Measurements from ENCODE around the gene HTT.

The HTT gene

DNA sequence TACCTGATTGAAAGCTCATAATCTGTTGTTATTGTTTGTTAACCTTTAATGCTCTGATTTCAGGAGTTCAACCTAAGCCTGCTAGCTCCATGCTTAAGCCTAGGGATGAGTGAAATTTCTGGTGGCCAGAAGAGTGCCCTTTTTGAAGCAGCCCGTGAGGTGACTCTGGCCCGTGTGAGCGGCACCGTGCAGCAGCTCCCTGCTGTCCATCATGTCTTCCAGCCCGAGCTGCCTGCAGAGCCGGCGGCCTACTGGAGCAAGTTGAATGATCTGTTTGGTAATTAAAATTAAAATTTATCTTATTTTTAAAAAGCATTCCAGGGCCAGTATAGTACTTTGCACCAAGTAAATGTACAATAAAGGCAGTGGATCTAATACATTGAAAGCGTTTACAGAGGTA, 137.4 kb downstream of the HTT start:
- TF ChIP-seq, protein P1, sequence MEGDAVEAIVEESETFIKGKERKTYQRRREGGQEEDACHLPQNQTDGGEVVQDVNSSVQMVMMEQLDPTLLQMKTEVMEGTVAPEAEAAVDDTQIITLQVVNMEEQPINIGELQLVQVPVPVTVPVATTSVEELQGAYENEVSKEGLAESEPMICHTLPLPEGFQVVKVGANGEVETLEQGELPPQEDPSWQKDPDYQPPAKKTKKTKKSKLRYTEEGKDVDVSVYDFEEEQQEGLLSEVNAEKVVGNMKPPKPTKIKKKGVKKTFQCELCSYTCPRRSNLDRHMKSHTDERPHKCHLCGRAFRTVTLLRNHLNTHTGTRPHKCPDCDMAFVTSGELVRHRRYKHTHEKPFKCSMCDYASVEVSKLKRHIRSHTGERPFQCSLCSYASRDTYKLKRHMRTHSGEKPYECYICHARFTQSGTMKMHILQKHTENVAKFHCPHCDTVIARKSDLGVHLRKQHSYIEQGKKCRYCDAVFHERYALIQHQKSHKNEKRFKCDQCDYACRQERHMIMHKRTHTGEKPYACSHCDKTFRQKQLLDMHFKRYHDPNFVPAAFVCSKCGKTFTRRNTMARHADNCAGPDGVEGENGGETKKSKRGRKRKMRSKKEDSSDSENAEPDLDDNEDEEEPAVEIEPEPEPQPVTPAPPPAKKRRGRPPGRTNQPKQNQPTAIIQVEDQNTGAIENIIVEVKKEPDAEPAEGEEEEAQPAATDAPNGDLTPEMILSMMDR (IDR thresholded peaks at IDR 0.05; ENCODE audit: low read depth, low read length), result no peak

DNA sequence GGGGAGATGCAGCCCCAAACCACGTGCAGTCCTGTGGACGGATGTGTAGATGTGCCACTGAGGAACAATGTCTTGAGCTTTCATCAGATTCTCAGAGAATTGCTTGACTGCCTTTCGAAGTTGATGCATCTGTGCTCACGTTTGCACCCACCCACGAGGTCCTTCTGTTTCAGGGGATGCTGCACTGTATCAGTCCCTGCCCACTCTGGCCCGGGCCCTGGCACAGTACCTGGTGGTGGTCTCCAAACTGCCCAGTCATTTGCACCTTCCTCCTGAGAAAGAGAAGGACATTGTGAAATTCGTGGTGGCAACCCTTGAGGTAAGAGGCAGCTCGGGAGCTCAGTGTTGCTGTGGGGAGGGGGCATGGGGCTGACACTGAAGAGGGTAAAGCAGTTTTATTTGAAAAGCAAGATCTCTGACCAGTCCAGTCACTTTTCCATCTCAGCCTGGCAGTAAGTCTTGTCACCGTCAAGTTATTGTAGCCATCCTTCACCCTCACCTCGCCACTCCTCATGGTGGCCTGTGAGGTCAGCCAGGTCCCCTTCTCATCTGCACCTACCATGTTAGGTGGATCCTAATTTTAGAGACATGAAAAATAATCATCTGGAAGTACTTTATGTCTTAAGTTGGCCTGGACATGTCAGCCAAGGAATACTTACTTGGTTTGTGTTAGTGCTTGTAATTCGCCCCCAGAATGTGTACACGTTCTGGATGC, 138.1 kb downstream of the HTT start:
- no peak overlapping the region for H3K4me3 ChIP-seq (ENCODE audit: low read depth, low read length)
- TF ChIP-seq, protein P1 (IDR thresholded peaks at IDR 0.05; ENCODE audit: low read depth, low read length), result no peak

More for the DNA sequence above, 137.4 kb downstream of the HTT start:
- no peak overlapping the region for H3K4me3 ChIP-seq (ENCODE audit: low read depth, low read length)

DNA sequence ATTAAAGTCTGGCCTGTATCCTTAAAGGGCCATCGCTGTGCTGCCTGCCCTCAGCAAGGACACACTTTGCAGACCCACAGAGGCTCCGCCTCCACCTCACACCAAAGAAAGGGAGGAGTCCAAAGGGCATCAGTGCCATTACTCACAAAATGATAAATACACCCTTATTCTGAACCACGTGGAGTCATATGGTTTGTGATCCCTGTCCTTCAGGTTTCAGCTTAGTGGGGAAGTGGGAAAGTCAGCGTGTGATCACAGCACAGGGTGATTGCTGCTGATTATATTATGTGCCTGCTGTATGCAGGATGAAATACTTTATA, 138.6 kb downstream of the HTT start:
- H3K4me3 ChIP-seq (ENCODE audit: low read depth, low read length), result no peak overlapping the region
- TF ChIP-seq, protein P1 (IDR thresholded peaks at IDR 0.05; ENCODE audit: low read depth, low read length), result no peak

DNA sequence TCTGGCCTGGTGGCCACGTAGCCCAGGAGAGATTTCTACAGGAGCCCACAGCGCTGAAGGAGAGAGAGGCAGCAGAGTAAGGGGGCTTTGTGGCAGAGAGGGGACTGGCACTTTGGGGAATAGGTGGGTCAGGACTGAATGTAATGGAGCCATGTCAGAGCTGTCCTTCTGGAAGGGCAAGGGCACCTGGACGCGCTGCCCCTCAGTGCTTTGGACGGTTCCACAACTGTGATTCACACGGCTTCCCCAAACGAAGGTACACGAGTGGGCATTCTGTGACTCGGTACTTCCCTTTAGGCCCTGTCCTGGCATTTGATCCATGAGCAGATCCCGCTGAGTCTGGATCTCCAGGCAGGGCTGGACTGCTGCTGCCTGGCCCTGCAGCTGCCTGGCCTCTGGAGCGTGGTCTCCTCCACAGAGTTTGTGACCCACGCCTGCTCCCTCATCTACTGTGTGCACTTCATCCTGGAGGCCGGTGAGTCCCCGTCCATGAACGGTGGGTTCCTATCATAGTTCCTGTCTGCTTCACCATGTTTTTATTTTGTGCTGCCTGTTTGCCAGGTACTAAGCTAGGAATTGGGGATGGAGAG, 139.3 kb downstream of the HTT start:
- TF ChIP-seq, protein P1 (IDR thresholded peaks at IDR 0.05; ENCODE audit: low read depth, low read length), result no peak
- no peak overlapping the region for H3K4me3 ChIP-seq (ENCODE audit: low read depth, low read length)

DNA sequence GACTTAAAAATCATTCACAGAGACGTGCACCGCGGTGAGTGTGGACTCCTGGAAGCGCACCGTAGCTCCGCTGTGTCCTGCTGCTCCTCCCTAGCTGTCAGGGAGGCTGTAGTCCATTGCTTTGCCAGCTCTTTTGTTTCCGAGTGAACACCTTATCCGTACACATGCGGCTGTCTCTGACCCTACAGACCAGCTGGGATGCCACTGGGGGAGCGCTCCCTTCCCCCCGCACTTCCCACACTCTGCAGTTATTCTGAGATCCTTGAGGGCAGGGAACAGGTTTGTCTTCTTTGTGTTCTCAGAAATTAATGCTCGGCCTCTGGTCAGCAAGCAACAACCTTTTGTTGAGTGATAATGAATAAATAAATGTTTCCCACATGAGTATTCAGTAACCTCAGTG, 140.8 kb downstream of the HTT start:
- TF ChIP-seq, protein P1 (IDR thresholded peaks at IDR 0.05; ENCODE audit: low read depth, low read length), result no peak
- H3K4me3 ChIP-seq (ENCODE audit: low read depth, low read length), result no peak overlapping the region

DNA sequence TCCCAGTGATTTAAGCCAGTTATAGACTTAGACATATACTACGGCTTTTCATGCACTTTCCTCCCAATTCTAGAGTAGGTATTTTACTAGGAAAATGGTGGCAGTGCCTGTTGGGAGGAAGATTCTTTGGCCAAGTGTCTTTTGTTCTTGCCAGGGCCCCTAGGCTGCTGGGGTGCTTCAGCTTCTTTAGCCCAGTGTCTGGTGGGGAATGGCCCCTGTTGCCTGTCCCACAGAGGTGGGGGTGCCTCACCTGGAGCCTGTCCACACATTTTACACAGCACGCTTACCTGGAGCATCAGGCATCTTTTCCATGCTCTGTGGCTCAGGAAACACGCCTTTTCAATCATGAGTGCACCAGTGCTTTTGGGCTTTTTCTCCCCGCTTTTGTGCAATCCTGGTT, 141.3 kb downstream of the HTT start:
- H3K4me3 ChIP-seq (ENCODE audit: low read depth, low read length), result no peak overlapping the region
- TF ChIP-seq, protein P1 (IDR thresholded peaks at IDR 0.05; ENCODE audit: low read depth, low read length), result no peak

DNA sequence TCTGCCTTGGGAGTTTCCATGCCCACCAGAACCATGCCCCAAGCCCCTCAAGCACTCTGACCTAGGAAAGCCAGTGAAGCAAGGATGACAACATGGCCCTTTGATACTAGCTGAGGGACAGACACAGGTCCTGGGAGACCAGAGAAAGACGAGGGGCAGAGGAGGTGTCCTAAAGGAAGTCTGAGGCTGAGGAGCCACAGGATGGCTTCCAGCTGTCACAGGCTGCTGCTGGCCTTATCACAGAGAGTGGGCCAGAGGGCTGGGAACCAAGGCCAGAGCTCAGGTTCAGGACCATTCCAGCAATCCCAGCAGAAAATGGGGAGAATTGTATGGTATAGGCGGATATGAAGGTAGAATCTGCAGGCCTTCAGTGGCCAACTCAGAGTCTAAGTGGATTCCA, 142.8 kb downstream of the HTT start:
- H3K4me3 ChIP-seq (ENCODE audit: low read depth, low read length), result no peak overlapping the region
- TF ChIP-seq, protein P1 (IDR thresholded peaks at IDR 0.05; ENCODE audit: low read depth, low read length), result no peak

Data from WI38 (cell line).